HepG2 (cell line): Measurements from ENCODE around the gene HLF. TPM values are rescaled to one million over a fixed set of nuclear protein-coding genes. Genes with fewer than 3 reads are reported as not detected.

Experiments used
- BATF2 ChIP-seq: sonication (generic); formaldehyde crosslinking; IDR thresholded peaks from 2 replicates; pipeline ENCODE4 v1.8.0; 2022; ENCODE audit warnings: mild to moderate bottlenecking, missing genetic modification reagents, moderate library complexity
- HIVEP1 ChIP-seq: sonication (generic); formaldehyde crosslinking; IDR thresholded peaks from 2 replicates; pipeline ENCODE4 v1.4.0; 2020; ENCODE audit warnings: mild to moderate bottlenecking, missing genetic modification reagents
- IKZF4 ChIP-seq: sonication (generic); formaldehyde crosslinking; IDR thresholded peaks from 2 replicates; pipeline ENCODE4 v1.5.1; 2020; ENCODE audit warnings: borderline replicate concordance, mild to moderate bottlenecking, low read depth, missing genetic modification reagents; ENCODE audit errors: not compliant biosample characterization
- KLF11 ChIP-seq: IDR thresholded peaks from 2 replicates; pipeline ENCODE4 v1.6.1; 2016; ENCODE audit warnings: missing compliant biosample characterization
- KLF16 ChIP-seq, 2 experiments: sonication (generic) in 1 of 2; formaldehyde crosslinking in 1 of 2; IDR thresholded peaks; 2 replicates each; pipeline versions ENCODE4 v1.6.1 to v1.8.0; 2016 to 2023; ENCODE audit warnings: missing genetic modification reagents in 2 of 2, missing compliant biosample characterization in 1 of 2
- MBNL3 ChIP-seq: fragments of 250-450 bp; sonication (Bioruptor Pico); conservative IDR thresholded peaks from 2 replicates; pipeline ENCODE4 v1.8.0; 2022; ENCODE audit warnings: mild to moderate bottlenecking, inconsistent platforms
- MLXIP ChIP-seq: sonication (generic); formaldehyde crosslinking; IDR thresholded peaks from 2 replicates; pipeline ENCODE4 v1.9.0; 2021; ENCODE audit warnings: missing genetic modification reagents, borderline replicate concordance
- NCOA5 ChIP-seq: sonication (generic); formaldehyde crosslinking; IDR thresholded peaks from 2 replicates; pipeline ENCODE4 v1.4.0; 2020; ENCODE audit warnings: missing genetic modification reagents
- POLR2A ChIP-seq, 2 experiments: IDR thresholded peaks; 2 replicates each; pipeline ENCODE4 v1.6.1; 2011; ENCODE audit warnings: low read depth in 2 of 2, low read length in 2 of 2, mild to moderate bottlenecking in 1 of 2, moderate library complexity in 1 of 2; ENCODE audit not compliant: insufficient read depth in 1 of 2
- POLR2AphosphoS2 ChIP-seq: IDR thresholded peaks from 2 replicates; pipeline ENCODE4 v1.6.1; 2011; ENCODE audit warnings: low read depth, low read length, improper control_type of control experiment
- SOX13 ChIP-seq, 3 experiments: fragments of 450-650 bp in 1 of 3; sonication (generic) in 1 of 3; formaldehyde crosslinking in 1 of 3; IDR thresholded peaks in 2 of 3; conservative IDR thresholded peaks in 1 of 3; 2 replicates each; pipeline versions ENCODE4 v1.5.0 to v1.6.1; 2016 to 2020; ENCODE audit warnings: antibody characterized with exemption in 1 of 3, mild to moderate bottlenecking in 1 of 3, missing compliant biosample characterization in 1 of 3, missing genetic modification reagents in 1 of 3, moderate library complexity in 1 of 3
- ZBTB38 ChIP-seq: sonication (generic); formaldehyde crosslinking; IDR thresholded peaks from 2 replicates; pipeline ENCODE4 v1.5.1; 2020; ENCODE audit warnings: mild to moderate bottlenecking, missing genetic modification reagents
- ZBTB42 ChIP-seq: sonication (generic); formaldehyde crosslinking; IDR thresholded peaks from 2 replicates; pipeline ENCODE4 v1.5.0; 2020; ENCODE audit warnings: mild to moderate bottlenecking, missing genetic modification reagents
- ZKSCAN1 ChIP-seq: fragments of 150-350 bp; IDR thresholded peaks from 2 replicates; pipeline ENCODE4 v1.6.1; 2014; ENCODE audit warnings: low read length
- ZNF136 ChIP-seq: sonication (generic); formaldehyde crosslinking; IDR thresholded peaks from 2 replicates; pipeline ENCODE4 v1.8.1; 2022; ENCODE audit warnings: low read depth, mild to moderate bottlenecking, moderate library complexity, missing genetic modification reagents
- ZNF841 ChIP-seq: sonication (generic); formaldehyde crosslinking; IDR thresholded peaks from 2 replicates; pipeline ENCODE4 v1.8.1; 2023; ENCODE audit warnings: missing genetic modification reagents, borderline replicate concordance
- ZSCAN25 ChIP-seq: sonication (generic); formaldehyde crosslinking; IDR thresholded peaks from 2 replicates; pipeline ENCODE4 v1.8.0; 2022; ENCODE audit warnings: mild to moderate bottlenecking, missing genetic modification reagents
- ZSCAN31 ChIP-seq: sonication (generic); formaldehyde crosslinking; IDR thresholded peaks from 2 replicates; pipeline ENCODE4 v1.5.0; 2020; ENCODE audit warnings: low read depth, mild to moderate bottlenecking, missing genetic modification reagents
- polyA plus RNA-seq, 8 experiments: library from polyadenylated mRNA; depleted of rRNA in 3 of 8; stranded (reverse) in 7 of 8; unstranded in 1 of 8; fragments of >200 nt; fragmentation: Illumina TruSeq in 4 of 8; extraction: Trizol in 4 of 8; gene quantifications; 2 replicates each; pipeline versions ENCODE4 v1.2.1 to v1.2.3, GENCODE V29; 2011 to 2016; ENCODE audit warnings: low read depth in 4 of 8, missing spikeins in 1 of 8, mixed read lengths in 1 of 8; ENCODE audit not compliant: insufficient read depth in 1 of 8
- total RNA-seq, 5 experiments: library from RNA; depleted of rRNA; stranded (reverse); fragments of >200 nt; fragmentation: Illumina TruSeq; extraction: Trizol; gene quantifications; 2 replicates each; pipeline ENCODE4 v1.2.3, GENCODE V29; 2016; ENCODE audit warnings: low read depth in 1 of 5
- TF ChIP-seq, protein P1 (sequence below): sonication (generic); formaldehyde crosslinking; IDR thresholded peaks from 2 replicates; pipeline ENCODE4 v1.4.0; 2020; ENCODE audit warnings: missing genetic modification reagents, mild to moderate bottlenecking, borderline replicate concordance
- TF ChIP-seq, protein P2 (sequence below): sonication (generic); formaldehyde crosslinking; IDR thresholded peaks from 2 replicates; pipeline ENCODE4 v1.5.0; 2020; ENCODE audit warnings: missing genetic modification reagents

Gene HLF
- total and polyA plus RNA-seq, 2 of the 13 experiments (the other 11 are each of a cell fraction or from before 2014, with no cell fraction given) = 202 to 346 TPM

GRCh38 chr17:55323518-55324295, 58.9 kb downstream of the HLF start (continued):
- TF ChIP-seq ZNF136 (CRISPR knock-in tag) (no peak), KLF11 (CRISPR knock-in tag) (no peak), KLF16 (CRISPR knock-in tag; IDR thresholded peaks at IDR 0.05) (no peak), ZSCAN25 (CRISPR knock-in tag) (no peak), BATF2 (CRISPR knock-in tag) (no peak), MLXIP (CRISPR knock-in tag) (peak; percentile 23; the same call in 1 of the 2 replicates), ZKSCAN1 (no peak), ZBTB42 (no peak), NCOA5 (peak; percentile 90; the same call in 1 of the 2 replicates), HIVEP1 (CRISPR knock-in tag) (no peak), POLR2AphosphoS2 (peak; percentile 31; the same call in 1 of the 2 replicates), IKZF4 (CRISPR knock-in tag) (no peak), POLR2A (IDR thresholded peaks at IDR 0.05; ENCODE audit: insufficient read depth in 1 of 2, low read depth in 2 of 2, low read length in 2 of 2) (peak; percentile 29 to 44; a peak in 3 of 4 replicates), MBNL3 (CRISPR knock-in tag) (no peak), ZBTB38 (CRISPR knock-in tag) (peak; percentile 90), ZNF841 (CRISPR knock-in tag) (no peak), SOX13 (IDR thresholded peaks at IDR 0.05) (no peak), SOX13 (CRISPR knock-in tag; conservative IDR thresholded peaks at IDR 0.05 in 1 of 2, IDR thresholded peaks at IDR 0.05 in 1 of 2) (no peak), ZSCAN31 (no peak)
- TF ChIP-seq, protein P1, sequence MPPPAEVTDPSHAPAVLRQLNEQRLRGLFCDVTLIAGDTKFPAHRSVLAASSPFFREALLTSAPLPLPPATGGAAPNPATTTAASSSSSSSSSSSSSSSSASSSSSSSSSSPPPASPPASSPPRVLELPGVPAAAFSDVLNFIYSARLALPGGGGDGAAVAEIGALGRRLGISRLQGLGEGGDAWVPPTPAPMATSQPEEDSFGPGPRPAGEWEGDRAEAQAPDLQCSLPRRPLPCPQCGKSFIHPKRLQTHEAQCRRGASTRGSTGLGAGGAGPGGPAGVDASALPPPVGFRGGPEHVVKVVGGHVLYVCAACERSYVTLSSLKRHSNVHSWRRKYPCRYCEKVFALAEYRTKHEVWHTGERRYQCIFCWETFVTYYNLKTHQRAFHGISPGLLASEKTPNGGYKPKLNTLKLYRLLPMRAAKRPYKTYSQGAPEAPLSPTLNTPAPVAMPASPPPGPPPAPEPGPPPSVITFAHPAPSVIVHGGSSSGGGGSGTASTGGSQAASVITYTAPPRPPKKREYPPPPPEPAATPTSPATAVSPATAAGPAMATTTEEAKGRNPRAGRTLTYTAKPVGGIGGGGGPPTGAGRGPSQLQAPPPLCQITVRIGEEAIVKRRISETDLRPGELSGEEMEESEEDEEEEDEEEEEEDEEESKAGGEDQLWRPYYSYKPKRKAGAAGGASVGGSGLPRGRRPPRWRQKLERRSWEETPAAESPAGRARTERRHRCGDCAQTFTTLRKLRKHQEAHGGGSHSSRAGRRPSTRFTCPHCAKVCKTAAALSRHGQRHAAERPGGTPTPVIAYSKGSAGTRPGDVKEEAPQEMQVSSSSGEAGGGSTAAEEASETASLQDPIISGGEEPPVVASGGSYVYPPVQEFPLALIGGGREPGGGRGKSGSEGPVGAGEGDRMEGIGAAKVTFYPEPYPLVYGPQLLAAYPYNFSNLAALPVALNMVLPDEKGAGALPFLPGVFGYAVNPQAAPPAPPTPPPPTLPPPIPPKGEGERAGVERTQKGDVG (CRISPR knock-in tag) = no peak
- TF ChIP-seq, protein P2, sequence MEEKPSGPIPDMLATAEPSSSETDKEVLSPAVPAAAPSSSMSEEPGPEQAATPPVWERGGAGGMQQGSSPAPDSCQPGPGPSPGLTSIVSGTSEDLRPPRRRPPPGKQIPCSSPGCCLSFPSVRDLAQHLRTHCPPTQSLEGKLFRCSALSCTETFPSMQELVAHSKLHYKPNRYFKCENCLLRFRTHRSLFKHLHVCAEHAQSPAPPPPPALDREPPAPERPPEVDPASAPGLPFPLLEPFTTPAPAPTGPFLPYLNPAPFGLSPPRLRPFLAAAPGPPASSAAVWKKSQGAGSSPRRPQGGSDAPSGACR (CRISPR knock-in tag) = no peak; the same call in 1 of the 2 replicates
